ENCODE results near the gene NT5C1B.

The NT5C1B gene

DNA sequence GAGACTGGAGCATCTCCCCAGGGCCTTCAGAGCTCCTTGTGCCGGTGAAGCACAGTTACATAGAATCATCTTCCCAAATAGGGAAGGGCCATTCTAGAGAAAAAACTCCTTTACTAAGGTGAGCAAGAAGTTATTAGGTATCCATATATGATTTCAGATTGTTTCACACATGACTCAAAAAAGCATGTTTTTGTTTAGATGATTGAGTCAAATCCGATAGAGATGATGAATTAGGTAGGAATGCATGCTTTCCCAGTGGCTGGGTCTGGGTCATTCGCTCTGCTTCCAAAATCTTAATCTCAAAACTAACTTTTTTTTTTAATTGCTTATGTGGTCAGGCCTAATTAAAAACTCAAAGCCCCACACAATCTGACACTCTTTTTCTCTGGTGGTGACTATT is 3.8 kb downstream of the NT5C1B start:
- no peak overlapping the region for H3K4me3 Mint-ChIP-seq
- H3K4me1 Mint-ChIP-seq (ENCODE audit: low read depth), result no peaks in the 10 kb centered on the region
- peaks cover 31% of the 10 kb centered on the region for H3K36me3 Mint-ChIP-seq
- peaks cover 12% of the 10 kb centered on the region for H3K9me3 Mint-ChIP-seq (ENCODE audit: low read depth)
- no peak overlapping the region for H3K27ac Mint-ChIP-seq
- no peaks in the 10 kb centered on the region for H3K27me3 Mint-ChIP-seq

DNA sequence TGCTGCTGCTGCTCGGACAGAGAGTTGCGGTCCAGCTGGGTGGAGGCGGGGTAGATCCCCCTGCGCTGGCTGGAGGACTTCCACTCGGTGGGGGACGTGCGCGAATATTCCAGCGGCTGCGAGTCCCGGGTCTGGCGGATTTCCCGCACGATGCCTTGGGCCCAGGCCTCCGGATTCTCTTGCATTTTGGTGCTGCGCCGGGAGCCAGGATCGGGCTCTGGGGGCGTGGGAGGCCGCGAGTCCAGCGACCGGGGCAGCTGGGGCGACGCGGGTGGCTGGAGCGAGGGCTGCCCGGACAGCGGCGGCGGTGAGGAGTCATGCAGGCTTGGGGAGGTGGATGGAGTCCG is 4.8 kb downstream of the NT5C1B start:
- no peaks in the 10 kb centered on the region for H3K4me1 Mint-ChIP-seq (ENCODE audit: low read depth)
- peaks cover 29% of the 10 kb centered on the region for H3K36me3 Mint-ChIP-seq
- peaks cover 12% of the 10 kb centered on the region for H3K9me3 Mint-ChIP-seq (ENCODE audit: low read depth)
- H3K27ac Mint-ChIP-seq, result no peak overlapping the region
- H3K27me3 Mint-ChIP-seq, result no peaks in the 10 kb centered on the region
- no peak overlapping the region for H3K4me3 Mint-ChIP-seq

- H3K4me3 Mint-ChIP-seq, result no peak overlapping the region
- peaks cover 13% of the 10 kb centered on the region for H3K9me3 Mint-ChIP-seq (ENCODE audit: low read depth)
- H3K27me3 Mint-ChIP-seq, result no peaks in the 10 kb centered on the region
- no peak overlapping the region for H3K27ac Mint-ChIP-seq
- peaks cover 26% of the 10 kb centered on the region for H3K36me3 Mint-ChIP-seq
- H3K4me1 Mint-ChIP-seq (ENCODE audit: low read depth), result no peaks in the 10 kb centered on the region
Observed at GRCh38 chr2:18583905-18584607, 5.3 kb downstream of the NT5C1B start.

DNA sequence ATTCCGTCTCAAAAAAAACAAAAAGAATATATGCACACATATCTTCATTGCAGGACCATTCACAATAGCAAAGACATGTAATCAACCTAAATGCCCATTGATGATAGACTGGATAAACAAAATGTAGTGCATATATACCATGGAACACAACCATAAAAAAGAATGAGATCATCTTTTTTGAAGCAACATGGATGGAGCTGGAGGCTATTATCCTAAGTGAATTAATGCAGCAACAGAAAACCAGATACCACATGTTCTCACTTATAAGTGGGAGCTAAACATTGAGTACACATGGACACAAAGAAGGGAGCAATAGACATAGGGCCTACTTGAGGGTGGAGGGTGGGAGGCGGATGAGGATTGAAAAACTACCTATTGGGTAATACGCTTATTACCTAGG is 8.8 kb downstream of the NT5C1B start:
- Mint-ChIP-seq H3K9me3 (ENCODE audit: low read depth) (peaks cover 27% of the 10 kb centered on the region), H3K27ac (no peak overlapping the region), H3K4me3 (no peak overlapping the region), H3K27me3 (no peaks in the 10 kb centered on the region), H3K36me3 (peaks cover 25% of the 10 kb centered on the region), H3K4me1 (ENCODE audit: low read depth) (no peaks in the 10 kb centered on the region)

- Mint-ChIP-seq H3K36me3 (peaks cover 20% of the 10 kb centered on the region), H3K27ac (no peak overlapping the region), H3K27me3 (no peaks in the 10 kb centered on the region), H3K4me1 (ENCODE audit: low read depth) (no peaks in the 10 kb centered on the region), H3K9me3 (ENCODE audit: low read depth) (peaks cover 22% of the 10 kb centered on the region), H3K4me3 (no peak overlapping the region)
Observed at GRCh38 chr2:18578033-18578432, 11.3 kb downstream of the NT5C1B start.

DNA sequence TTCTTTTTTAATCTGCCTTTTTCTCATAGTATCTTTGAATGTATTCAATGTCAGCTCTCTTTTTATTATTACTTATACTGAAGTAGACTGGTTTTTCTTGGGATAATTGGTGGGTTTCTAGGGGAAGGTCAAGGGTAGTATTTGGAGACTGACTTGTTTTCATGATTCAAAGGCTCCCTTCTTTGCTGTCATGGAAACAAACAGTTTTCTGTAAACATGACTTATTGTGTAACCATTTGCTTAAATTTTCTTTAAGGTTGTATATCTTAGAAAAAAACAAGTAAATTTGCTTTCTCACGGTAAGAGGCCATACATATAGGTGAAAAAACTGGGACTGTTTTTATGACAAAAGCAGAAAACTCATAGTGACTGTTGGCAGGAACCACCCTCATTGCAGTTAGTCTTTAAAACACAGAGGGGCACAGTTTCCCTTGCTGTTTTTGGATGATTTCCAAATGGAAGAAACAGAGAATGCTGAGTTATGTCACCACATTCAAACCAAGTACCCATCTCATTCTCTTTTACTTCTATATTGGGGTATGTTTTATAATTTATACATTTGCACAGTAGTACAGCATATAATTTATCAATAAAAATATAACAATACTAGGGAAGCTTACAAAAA is 23.1 kb downstream of the NT5C1B start:
- no peaks in the 10 kb centered on the region for H3K27me3 Mint-ChIP-seq
- H3K27ac Mint-ChIP-seq, result no peak overlapping the region
- no peak overlapping the region for H3K4me3 Mint-ChIP-seq
- peaks cover 50% of the 10 kb centered on the region for H3K36me3 Mint-ChIP-seq
- no peaks in the 10 kb centered on the region for H3K4me1 Mint-ChIP-seq (ENCODE audit: low read depth)
- peaks cover 7% of the 10 kb centered on the region for H3K9me3 Mint-ChIP-seq (ENCODE audit: low read depth)

GRCh38 chr2:18560797-18561085 is 28.6 kb downstream of the NT5C1B start:
- H3K27ac Mint-ChIP-seq, result peak overlapping the region; percentile 84
- H3K27me3 Mint-ChIP-seq, result no peaks in the 10 kb centered on the region
- peaks cover 7% of the 10 kb centered on the region for H3K9me3 Mint-ChIP-seq (ENCODE audit: low read depth)
- H3K4me1 Mint-ChIP-seq (ENCODE audit: low read depth), result peaks cover 37% of the 10 kb centered on the region
- H3K4me3 Mint-ChIP-seq, result peak overlapping the region; percentile 90
- peaks cover 24% of the 10 kb centered on the region for H3K36me3 Mint-ChIP-seq

DNA sequence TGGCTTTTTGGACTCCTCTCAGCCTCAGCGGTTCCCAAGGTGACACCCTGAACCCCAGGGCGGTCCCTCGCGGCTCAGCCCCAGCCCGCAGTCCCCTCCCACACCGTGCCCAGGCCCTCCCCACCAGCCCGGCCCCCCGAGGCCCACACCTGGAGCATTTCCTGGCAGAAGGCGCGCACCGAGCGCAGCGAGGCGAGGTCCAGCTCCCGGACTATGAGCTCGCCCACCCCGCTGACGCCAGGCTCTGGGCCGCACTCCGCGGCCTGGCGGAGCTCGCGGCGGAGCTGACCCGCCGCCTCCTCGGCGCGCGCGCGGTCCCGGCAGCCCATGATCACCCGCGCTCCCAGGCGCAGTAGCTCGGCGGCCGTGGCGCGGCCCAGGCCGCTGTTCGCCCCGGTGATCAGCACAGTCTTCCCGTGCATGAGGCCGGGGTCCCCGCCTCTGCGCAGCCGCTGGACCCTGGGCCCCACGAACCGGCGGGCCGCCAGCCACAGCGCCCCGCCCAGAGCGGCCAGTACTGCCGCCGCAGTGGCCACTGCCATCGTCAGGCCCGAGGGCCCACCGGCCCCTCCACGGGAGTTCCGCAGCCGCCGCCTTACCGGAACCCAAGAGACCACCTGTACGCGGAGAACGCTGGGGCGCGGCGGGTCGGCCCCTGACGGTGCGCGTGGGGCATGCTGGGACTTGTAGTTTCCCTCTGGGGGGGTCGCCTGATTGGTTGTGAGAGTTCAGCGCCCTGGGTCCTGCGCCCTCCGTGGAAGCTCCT is 29.2 kb downstream of the NT5C1B start, which contains the start of gene RDH14:
RDH14 (minus strand) TSS at position 623 of the 766 bp plus-strand sequence; CDS start at position 542, 81 bp downstream.
- H3K4me3 Mint-ChIP-seq, result peak within 1 kb of the TSS; percentile 92
- peak within 1 kb of the TSS; percentile 89 for H3K27ac Mint-ChIP-seq
- H3K4me1 Mint-ChIP-seq (ENCODE audit: low read depth), result peaks cover 40% of the 10 kb centered on the region
- H3K9me3 Mint-ChIP-seq (ENCODE audit: low read depth), result peaks cover 5% of the 10 kb centered on the region
- H3K27me3 Mint-ChIP-seq, result no peaks in the 10 kb centered on the region
- H3K36me3 Mint-ChIP-seq, result peaks cover 26% of the 10 kb centered on the region

DNA sequence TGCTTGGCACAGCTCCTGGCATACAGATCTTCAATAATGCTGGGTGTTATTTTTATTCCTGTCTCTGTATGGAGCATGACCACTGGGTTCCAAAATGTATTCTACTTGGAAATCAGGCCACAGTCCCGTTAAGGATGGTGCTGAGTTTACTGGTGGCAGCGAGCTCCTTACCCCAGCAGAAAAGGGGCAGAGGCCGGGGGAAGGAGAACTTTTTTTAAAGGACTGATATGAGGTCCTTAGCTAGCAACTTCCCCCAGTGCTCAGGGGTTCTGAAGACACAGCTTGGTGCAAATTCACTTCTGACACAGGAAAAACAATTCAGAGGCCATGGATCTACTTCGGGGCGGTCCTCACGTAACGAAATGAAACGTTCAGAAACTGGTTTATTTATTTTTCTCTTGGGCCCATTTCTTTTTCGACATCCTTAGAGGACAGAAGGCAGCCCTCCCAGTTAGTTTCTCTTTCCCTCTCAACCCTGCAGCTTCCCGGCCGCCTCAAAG is 29.8 kb downstream of the NT5C1B start:
- Mint-ChIP-seq H3K27me3 (no peaks in the 10 kb centered on the region), H3K9me3 (ENCODE audit: low read depth) (no peaks in the 10 kb centered on the region), H3K27ac (peak overlapping the region; percentile 89), H3K4me1 (ENCODE audit: low read depth) (peaks cover 44% of the 10 kb centered on the region), H3K36me3 (peaks cover 23% of the 10 kb centered on the region), H3K4me3 (peak overlapping the region; percentile 92)

- H3K27ac Mint-ChIP-seq, result peak overlapping the region; percentile 51
- H3K36me3 Mint-ChIP-seq, result peaks cover 21% of the 10 kb centered on the region
- H3K27me3 Mint-ChIP-seq, result no peaks in the 10 kb centered on the region
- H3K4me3 Mint-ChIP-seq, result peak overlapping the region; percentile 92
- no peaks in the 10 kb centered on the region for H3K9me3 Mint-ChIP-seq (ENCODE audit: low read depth)
- H3K4me1 Mint-ChIP-seq (ENCODE audit: low read depth), result peaks cover 51% of the 10 kb centered on the region
Observed at GRCh38 chr2:18558458-18558857, 30.9 kb downstream of the NT5C1B start.

GRCh38 chr2:18557121-18557520 is 32.2 kb downstream of the NT5C1B start:
- Mint-ChIP-seq H3K27me3 (no peaks in the 10 kb centered on the region), H3K36me3 (peaks cover 23% of the 10 kb centered on the region), H3K4me3 (no peak overlapping the region), H3K27ac (no peak overlapping the region), H3K4me1 (ENCODE audit: low read depth) (peaks cover 65% of the 10 kb centered on the region), H3K9me3 (ENCODE audit: low read depth) (no peaks in the 10 kb centered on the region)

GRCh38 chr2:18552351-18553077 is 36.9 kb downstream of the NT5C1B start:
- H3K9me3 Mint-ChIP-seq (ENCODE audit: low read depth), result no peaks in the 10 kb centered on the region
- H3K4me3 Mint-ChIP-seq, result peak overlapping the region; percentile 46
- H3K4me1 Mint-ChIP-seq (ENCODE audit: low read depth), result peaks cover 77% of the 10 kb centered on the region
- no peaks in the 10 kb centered on the region for H3K27me3 Mint-ChIP-seq
- peak overlapping the region; percentile 50 for H3K27ac Mint-ChIP-seq
- H3K36me3 Mint-ChIP-seq, result peaks cover 27% of the 10 kb centered on the region

GRCh38 chr2:18551623-18552022 is 37.7 kb downstream of the NT5C1B start:
- no peak overlapping the region for H3K27ac Mint-ChIP-seq
- H3K9me3 Mint-ChIP-seq (ENCODE audit: low read depth), result no peaks in the 10 kb centered on the region
- H3K4me3 Mint-ChIP-seq, result no peak overlapping the region
- H3K36me3 Mint-ChIP-seq, result peaks cover 26% of the 10 kb centered on the region
- no peaks in the 10 kb centered on the region for H3K27me3 Mint-ChIP-seq
- peaks cover 80% of the 10 kb centered on the region for H3K4me1 Mint-ChIP-seq (ENCODE audit: low read depth)

- Mint-ChIP-seq H3K27me3 (no peaks in the 10 kb centered on the region), H3K27ac (no peak overlapping the region), H3K4me3 (no peak overlapping the region), H3K9me3 (ENCODE audit: low read depth) (no peaks in the 10 kb centered on the region), H3K36me3 (peaks cover 26% of the 10 kb centered on the region), H3K4me1 (ENCODE audit: low read depth) (peaks cover 80% of the 10 kb centered on the region)
Observed at GRCh38 chr2:18551169-18551568, 38.2 kb downstream of the NT5C1B start.

DNA sequence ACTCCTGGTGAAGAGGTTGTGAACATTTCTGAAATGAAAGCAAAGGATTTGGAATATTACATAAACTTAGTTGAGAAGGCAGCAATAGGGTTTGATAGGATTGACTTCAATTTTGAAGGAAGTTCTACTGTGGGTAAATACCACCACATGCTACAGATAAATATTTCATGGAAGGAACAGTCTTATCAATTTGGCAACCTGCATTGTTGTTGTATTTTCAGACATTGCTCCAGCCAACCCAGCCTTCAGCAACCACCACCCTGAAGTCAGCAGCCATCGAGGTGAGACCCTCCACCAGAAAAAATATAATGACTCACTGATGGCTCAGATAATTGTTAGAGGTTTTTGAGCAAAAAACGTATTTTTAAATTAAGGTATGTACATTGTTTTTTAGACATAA is 38.9 kb downstream of the NT5C1B start:
- Mint-ChIP-seq H3K27me3 (no peaks in the 10 kb centered on the region), H3K27ac (no peak overlapping the region), H3K4me3 (no peak overlapping the region), H3K4me1 (ENCODE audit: low read depth) (peaks cover 83% of the 10 kb centered on the region), H3K36me3 (peaks cover 24% of the 10 kb centered on the region), H3K9me3 (ENCODE audit: low read depth) (no peaks in the 10 kb centered on the region)
